ENCODE measurements around the gene FNIP2.

The FNIP2 gene

GRCh38 chr4:158841540-158841939, 72.7 kb downstream of the FNIP2 start:
- H3K4me1 ChIP-seq (ENCODE audit: insufficient read depth, insufficient read length) = no peaks in the 10 kb centered on the region
- H3K36me3 ChIP-seq (ENCODE audit: insufficient read depth, insufficient read length, low read length) = peaks cover 4% of the 10 kb centered on the region
- no peak for TF ChIP-seq YY1 (IDR thresholded peaks at IDR 0.05; ENCODE audit: insufficient read depth, insufficient read length)
- no peak for TF ChIP-seq ZNF274 (IDR thresholded peaks at IDR 0.05; ENCODE audit: low read depth, low read length)
- no peak for TF ChIP-seq SUZ12 (IDR thresholded peaks at IDR 0.05; ENCODE audit: extremely low read depth, insufficient read depth, insufficient read length)
- no peak overlapping the region for H3K9ac ChIP-seq (ENCODE audit: insufficient read length, low read depth)
- no peak for DNase-seq (ENCODE audit: low read depth, low spot score)
- H3K27me3 ChIP-seq (ENCODE audit: insufficient read depth, insufficient read length) = no peaks in the 10 kb centered on the region
- no peak overlapping the region for H3K4me3 ChIP-seq (ENCODE audit: insufficient read length, low read depth)
- H3K9me3 ChIP-seq (ENCODE audit: insufficient read depth, low read length) = no peaks in the 10 kb centered on the region

GRCh38 chr4:158845311-158846041, 76.7 kb downstream of the FNIP2 start:
- H3K9ac ChIP-seq (ENCODE audit: insufficient read length, low read depth) = no peak overlapping the region
- H3K9me3 ChIP-seq (ENCODE audit: insufficient read depth, low read length) = no peaks in the 10 kb centered on the region
- TF ChIP-seq ZNF274 (IDR thresholded peaks at IDR 0.05; ENCODE audit: low read depth, low read length) (no peak), YY1 (IDR thresholded peaks at IDR 0.05; ENCODE audit: insufficient read depth, insufficient read length) (no peak), SUZ12 (IDR thresholded peaks at IDR 0.05; ENCODE audit: extremely low read depth, insufficient read depth, insufficient read length) (no peak)
- peaks cover 4% of the 10 kb centered on the region for H3K36me3 ChIP-seq (ENCODE audit: insufficient read depth, insufficient read length, low read length)
- no peak overlapping the region for H3K4me3 ChIP-seq (ENCODE audit: insufficient read length, low read depth)
- peaks cover 1% of the 10 kb centered on the region for H3K4me1 ChIP-seq (ENCODE audit: insufficient read depth, insufficient read length)
- no peaks in the 10 kb centered on the region for H3K27me3 ChIP-seq (ENCODE audit: insufficient read depth, insufficient read length)
- DNase-seq (ENCODE audit: low read depth, low spot score) = peak; percentile 70

GRCh38 chr4:158847535-158847934, 78.7 kb downstream of the FNIP2 start:
- Histone ChIP-seq H3K4me1 (ENCODE audit: insufficient read depth, insufficient read length) (peaks cover 1% of the 10 kb centered on the region), H3K9me3 (ENCODE audit: insufficient read depth, low read length) (no peaks in the 10 kb centered on the region), H3K9ac (ENCODE audit: insufficient read length, low read depth) (no peak overlapping the region), H3K27me3 (ENCODE audit: insufficient read depth, insufficient read length) (no peaks in the 10 kb centered on the region), H3K36me3 (ENCODE audit: insufficient read depth, insufficient read length, low read length) (no peaks in the 10 kb centered on the region), H3K4me3 (ENCODE audit: insufficient read length, low read depth) (no peak overlapping the region)
- DNase-seq (ENCODE audit: low read depth, low spot score) = no peak
- TF ChIP-seq YY1 (IDR thresholded peaks at IDR 0.05; ENCODE audit: insufficient read depth, insufficient read length) (no peak), SUZ12 (IDR thresholded peaks at IDR 0.05; ENCODE audit: extremely low read depth, insufficient read depth, insufficient read length) (no peak), ZNF274 (IDR thresholded peaks at IDR 0.05; ENCODE audit: low read depth, low read length) (no peak)

- no peak for DNase-seq (ENCODE audit: low read depth, low spot score)
- Histone ChIP-seq H3K36me3 (ENCODE audit: insufficient read depth, insufficient read length, low read length) (no peaks in the 10 kb centered on the region), H3K27me3 (ENCODE audit: insufficient read depth, insufficient read length) (no peaks in the 10 kb centered on the region), H3K4me1 (ENCODE audit: insufficient read depth, insufficient read length) (peaks cover 1% of the 10 kb centered on the region), H3K9me3 (ENCODE audit: insufficient read depth, low read length) (no peaks in the 10 kb centered on the region), H3K4me3 (ENCODE audit: insufficient read length, low read depth) (no peak overlapping the region), H3K9ac (ENCODE audit: insufficient read length, low read depth) (no peak overlapping the region)
- TF ChIP-seq ZNF274 (IDR thresholded peaks at IDR 0.05; ENCODE audit: low read depth, low read length) = no peak
- TF ChIP-seq SUZ12 (IDR thresholded peaks at IDR 0.05; ENCODE audit: extremely low read depth, insufficient read depth, insufficient read length) = no peak
- TF ChIP-seq YY1 (IDR thresholded peaks at IDR 0.05; ENCODE audit: insufficient read depth, insufficient read length) = no peak
Observed at GRCh38 chr4:158849681-158850080, 80.9 kb downstream of the FNIP2 start.

- Histone ChIP-seq H3K27me3 (ENCODE audit: insufficient read depth, insufficient read length) (no peaks in the 10 kb centered on the region), H3K36me3 (ENCODE audit: insufficient read depth, insufficient read length, low read length) (no peaks in the 10 kb centered on the region), H3K9me3 (ENCODE audit: insufficient read depth, low read length) (no peaks in the 10 kb centered on the region), H3K4me3 (ENCODE audit: insufficient read length, low read depth) (no peak overlapping the region), H3K4me1 (ENCODE audit: insufficient read depth, insufficient read length) (peaks cover 1% of the 10 kb centered on the region), H3K9ac (ENCODE audit: insufficient read length, low read depth) (no peak overlapping the region)
- DNase-seq (ENCODE audit: low read depth, low spot score) = no peak
- TF ChIP-seq SUZ12 (IDR thresholded peaks at IDR 0.05; ENCODE audit: extremely low read depth, insufficient read depth, insufficient read length) (no peak), YY1 (IDR thresholded peaks at IDR 0.05; ENCODE audit: insufficient read depth, insufficient read length) (no peak), ZNF274 (IDR thresholded peaks at IDR 0.05; ENCODE audit: low read depth, low read length) (no peak)
Observed at GRCh38 chr4:158850371-158850770, 81.5 kb downstream of the FNIP2 start.

GRCh38 chr4:158850800-158851644, 82.2 kb downstream of the FNIP2 start:
- DNase-seq (ENCODE audit: low read depth, low spot score) = no peak

GRCh38 chr4:158854236-158854635, 85.4 kb downstream of the FNIP2 start:
- Histone ChIP-seq H3K36me3 (ENCODE audit: insufficient read depth, insufficient read length, low read length) (no peaks in the 10 kb centered on the region), H3K9ac (ENCODE audit: insufficient read length, low read depth) (no peak overlapping the region), H3K4me3 (ENCODE audit: insufficient read length, low read depth) (no peak overlapping the region), H3K4me1 (ENCODE audit: insufficient read depth, insufficient read length) (no peaks in the 10 kb centered on the region), H3K9me3 (ENCODE audit: insufficient read depth, low read length) (no peaks in the 10 kb centered on the region), H3K27me3 (ENCODE audit: insufficient read depth, insufficient read length) (no peaks in the 10 kb centered on the region)
- TF ChIP-seq SUZ12 (IDR thresholded peaks at IDR 0.05; ENCODE audit: extremely low read depth, insufficient read depth, insufficient read length) = no peak
- TF ChIP-seq YY1 (IDR thresholded peaks at IDR 0.05; ENCODE audit: insufficient read depth, insufficient read length) = no peak
- TF ChIP-seq ZNF274 (IDR thresholded peaks at IDR 0.05; ENCODE audit: low read depth, low read length) = no peak
- DNase-seq (ENCODE audit: low read depth, low spot score) = no peak

More at GRCh38 chr4:158850800-158851644, 82.2 kb downstream of the FNIP2 start:
- H3K4me3 ChIP-seq (ENCODE audit: insufficient read length, low read depth) = no peak overlapping the region
- no peaks in the 10 kb centered on the region for H3K36me3 ChIP-seq (ENCODE audit: insufficient read depth, insufficient read length, low read length)
- H3K9ac ChIP-seq (ENCODE audit: insufficient read length, low read depth) = no peak overlapping the region
- H3K9me3 ChIP-seq (ENCODE audit: insufficient read depth, low read length) = no peaks in the 10 kb centered on the region
- no peak for TF ChIP-seq SUZ12 (IDR thresholded peaks at IDR 0.05; ENCODE audit: extremely low read depth, insufficient read depth, insufficient read length)
- TF ChIP-seq ZNF274 (IDR thresholded peaks at IDR 0.05; ENCODE audit: low read depth, low read length) = no peak
- TF ChIP-seq YY1 (IDR thresholded peaks at IDR 0.05; ENCODE audit: insufficient read depth, insufficient read length) = no peak
- peaks cover 1% of the 10 kb centered on the region for H3K4me1 ChIP-seq (ENCODE audit: insufficient read depth, insufficient read length)
- H3K27me3 ChIP-seq (ENCODE audit: insufficient read depth, insufficient read length) = no peaks in the 10 kb centered on the region
